C1 segment of cervical spinal cord (tissue), 14 donors: Measurements from ENCODE around the gene SERTAD4.
"Not testable (repeated sequence)": the region's sequence is repeated elsewhere in the genome, so short reads cannot be mapped to it uniquely, and the experiment has no call there.

ENCODE experiments used
- DNase-seq, 14 donors: peaks; one replicate each; lab custom pipeline; 2025; lab: John Stamatoyannopoulos, UW

SERTAD4 gene

DNA sequence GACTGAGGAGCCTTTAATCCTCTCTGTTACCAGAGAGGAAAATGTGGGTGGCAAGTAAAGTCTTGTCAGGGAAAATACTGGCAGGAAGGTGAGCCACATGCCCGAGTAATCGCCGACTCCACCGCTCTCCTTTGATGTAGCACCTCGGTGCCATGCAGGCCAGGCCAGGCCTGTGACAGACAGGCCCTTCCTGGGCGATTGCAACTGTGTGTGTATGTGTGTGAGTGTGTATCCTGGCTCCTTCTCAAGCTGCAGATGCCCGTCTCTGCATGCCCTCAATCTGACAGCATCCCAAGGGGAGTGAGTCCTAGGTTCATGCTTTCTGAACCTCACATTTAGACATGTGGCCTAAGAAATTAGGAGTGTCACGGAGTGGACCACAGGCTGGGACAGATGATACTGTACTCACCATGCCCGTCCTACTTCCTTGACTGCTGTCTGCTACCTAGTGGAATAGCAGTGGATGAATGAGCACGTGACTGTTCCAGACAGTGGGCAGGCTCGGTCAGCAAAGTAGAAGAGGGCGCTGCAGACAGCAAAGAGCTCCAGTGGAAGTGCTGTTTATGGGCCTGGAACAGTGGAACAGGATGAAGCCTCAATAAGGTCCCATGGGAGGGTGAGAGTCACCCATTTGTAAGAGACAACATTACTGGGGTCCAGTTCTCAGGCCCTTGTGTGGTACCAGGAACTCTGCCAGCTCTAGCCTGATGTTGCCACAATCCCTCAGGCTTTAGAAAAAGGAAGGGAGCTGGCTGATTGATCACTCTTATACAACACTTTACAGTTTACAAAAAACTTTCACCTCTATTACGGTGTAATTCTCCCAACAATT, 25.3 kb downstream of the SERTAD4 start:
- DNase-seq = peak in 1 of 14 donors; percentile 18

DNA sequence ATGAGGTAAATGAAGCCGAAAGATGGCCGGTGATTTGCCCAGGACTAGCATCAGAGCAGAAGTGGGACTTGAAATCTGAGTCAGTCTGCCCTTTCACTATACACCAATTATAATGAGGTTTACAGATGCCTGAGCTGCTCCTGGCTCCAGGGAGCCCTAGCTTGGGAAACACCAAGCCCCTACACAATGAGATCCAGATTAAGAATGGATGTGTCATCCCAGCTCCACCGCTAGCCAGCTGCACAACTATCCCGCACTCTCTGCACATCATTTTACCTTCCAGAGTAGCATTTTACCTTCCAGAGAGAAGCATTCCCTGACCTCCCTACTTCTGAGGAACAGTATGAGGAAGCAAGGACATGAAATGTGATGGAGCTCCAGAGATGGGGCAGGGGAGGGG, 27.0 kb downstream of the SERTAD4 start:
- no peak for DNase-seq

DNA sequence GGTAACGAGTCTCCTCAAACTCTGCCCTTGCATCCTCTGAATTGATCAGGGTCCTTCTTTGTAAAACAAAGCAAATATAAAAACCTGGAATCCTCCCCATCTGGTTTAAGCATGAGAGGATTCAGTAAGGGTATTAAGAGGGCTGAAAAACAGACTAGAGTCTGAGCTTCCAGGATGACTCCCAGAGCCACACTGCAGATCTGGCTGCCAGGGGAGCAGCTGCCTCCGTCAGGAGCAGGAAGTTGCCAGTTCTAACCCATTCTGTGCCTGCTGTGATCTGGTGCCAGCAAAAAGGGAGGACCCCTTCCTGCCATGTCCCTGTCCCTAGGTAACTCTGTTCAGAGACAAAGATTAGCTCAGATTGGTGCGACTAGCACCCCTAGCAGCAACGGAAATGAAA, 27.5 kb downstream of the SERTAD4 start:
- no peak for DNase-seq

DNA sequence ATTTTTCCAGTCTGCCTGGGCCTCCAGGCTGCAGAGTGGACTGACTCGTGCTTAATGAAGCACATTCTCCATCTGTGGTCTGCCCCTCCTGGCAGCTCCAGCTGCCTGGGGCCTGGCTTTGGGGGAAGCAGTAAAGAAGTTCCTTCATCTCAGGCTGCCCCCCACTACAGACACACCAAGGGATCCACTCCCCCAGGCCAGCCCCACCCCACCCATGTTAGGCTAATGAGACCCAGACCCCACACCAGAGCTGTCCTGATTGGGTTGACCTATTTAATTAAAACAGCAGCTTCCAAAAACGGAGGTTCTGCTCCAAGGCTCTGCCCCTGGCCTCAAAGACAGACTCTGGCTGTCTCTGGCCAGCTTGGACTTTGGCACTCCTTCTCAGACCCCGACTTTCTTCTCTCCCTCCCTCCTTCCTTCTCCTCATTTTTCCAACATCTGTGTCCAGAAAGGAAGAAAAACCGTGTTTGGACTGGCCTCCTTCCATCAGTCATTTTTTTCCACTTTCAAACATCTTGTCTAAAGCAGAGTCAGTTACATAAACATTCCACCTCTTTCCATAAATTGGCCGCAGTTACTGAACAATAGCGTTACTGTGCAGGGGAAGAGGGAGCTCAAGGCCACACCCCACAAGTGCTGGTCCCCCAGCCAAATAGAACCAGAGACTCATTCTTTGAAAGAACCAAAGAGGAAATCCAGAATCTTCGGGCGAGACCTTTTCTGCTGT, 29.7 kb downstream of the SERTAD4 start:
- DNase-seq = peak in 1 of 14 donors; percentile 16

DNA sequence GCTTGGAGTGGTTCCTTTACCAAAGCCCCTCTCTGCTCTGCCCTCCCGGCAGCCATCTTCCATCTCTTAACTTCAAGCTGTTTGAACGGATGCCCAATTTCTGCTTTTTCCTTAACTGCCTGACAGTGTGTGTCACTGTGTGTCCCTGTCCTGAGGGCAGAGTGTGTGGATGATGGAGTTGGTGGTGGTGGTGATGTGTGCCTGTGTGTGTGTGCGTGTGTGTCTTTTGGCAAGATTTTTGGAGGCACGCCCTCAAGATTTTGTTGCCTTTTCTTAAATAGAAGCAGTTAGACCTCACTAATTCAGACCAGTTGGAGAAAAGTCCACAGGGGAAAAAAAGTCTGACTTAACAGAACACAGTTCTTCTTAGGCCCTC, 30.3 kb downstream of the SERTAD4 start:
- no peak for DNase-seq

DNA sequence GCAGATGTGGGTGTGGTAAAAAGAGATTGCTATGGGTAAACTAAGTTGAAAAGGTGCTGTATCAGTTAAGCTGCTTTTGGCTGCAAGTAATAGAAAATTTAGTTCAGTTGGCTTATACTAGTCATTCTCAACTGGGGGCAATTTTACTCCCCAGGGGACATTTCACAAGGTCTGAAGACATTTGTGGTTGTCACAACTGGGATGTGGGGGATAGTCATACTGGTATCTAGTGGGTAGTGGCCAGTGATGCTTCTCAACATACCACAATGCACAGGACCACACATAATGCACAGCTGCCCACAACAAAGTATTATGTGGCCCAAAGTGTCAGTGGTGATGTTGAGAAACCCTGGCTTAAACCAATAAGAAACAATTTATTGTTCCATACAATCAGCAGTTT, 31.4 kb downstream of the SERTAD4 start:
- DNase-seq = no peak

DNA sequence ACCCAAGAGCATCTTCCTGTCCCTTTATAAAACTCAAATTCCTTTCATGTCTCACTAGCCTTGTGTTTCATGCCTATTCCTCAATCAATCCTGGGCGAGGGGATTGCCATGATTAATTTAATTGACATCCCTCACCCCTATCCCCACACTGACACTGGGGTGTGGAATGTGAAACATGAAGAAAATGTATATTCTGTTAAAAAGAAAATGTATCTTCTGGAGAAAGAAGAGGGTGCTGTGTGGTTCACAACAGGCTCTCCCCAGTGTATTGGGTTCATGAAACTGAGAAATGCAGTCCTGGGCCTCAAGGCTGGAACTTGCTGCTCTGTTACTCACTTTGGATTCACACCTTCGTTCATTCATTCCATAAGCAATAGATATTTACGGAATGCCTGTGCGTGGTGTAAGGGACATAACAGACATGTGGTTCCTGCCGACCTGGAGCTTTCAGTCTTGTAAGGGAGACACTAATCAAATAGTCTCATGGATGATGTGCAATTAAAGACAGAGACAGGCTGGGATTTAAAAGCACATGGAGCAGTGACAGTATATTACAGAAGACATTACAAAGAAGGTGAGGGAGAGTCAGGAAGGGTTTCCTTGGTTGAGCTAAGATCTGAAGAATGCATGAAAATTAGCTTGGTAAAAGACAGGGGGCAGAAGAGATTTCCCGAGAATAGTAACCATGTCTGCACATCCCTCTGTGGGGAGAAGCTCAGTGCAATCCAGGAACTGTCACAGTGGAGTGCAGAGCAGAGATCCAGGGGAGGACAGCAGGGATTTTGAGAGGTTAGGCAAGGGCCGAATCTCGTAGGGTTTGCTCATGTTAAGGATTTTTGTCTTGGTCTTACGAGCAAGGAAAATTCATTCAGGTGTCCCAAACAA, 32.1 kb downstream of the SERTAD4 start:
- DNase-seq = no peak

DNA sequence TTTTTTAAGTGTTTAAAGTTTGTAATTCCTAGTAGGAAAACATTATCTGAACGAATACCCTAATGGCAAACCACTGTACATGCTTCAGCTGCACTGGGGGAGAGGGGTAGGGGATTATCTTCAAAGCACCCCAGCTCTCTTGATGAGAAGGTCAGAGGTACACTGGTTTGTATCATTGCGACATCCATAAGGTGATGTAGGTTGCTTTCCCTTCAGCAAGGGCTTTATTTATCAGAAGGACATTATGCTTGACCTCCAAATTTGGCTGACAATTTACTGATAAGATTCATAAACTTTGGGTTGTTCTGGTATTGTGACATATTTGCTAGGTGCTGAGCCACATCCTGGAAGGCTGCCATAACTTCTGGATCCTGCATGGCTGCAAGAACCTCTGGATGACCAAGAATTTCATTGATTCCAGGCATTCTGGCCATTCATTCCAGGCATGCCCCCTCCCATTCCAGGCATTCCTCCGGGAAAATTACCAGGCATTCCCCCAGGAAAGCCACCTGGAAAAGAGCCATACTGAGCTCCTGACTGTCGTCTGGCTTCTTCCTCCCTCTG, 32.9 kb downstream of the SERTAD4 start:
- DNase-seq = not testable (repeated sequence)

DNA sequence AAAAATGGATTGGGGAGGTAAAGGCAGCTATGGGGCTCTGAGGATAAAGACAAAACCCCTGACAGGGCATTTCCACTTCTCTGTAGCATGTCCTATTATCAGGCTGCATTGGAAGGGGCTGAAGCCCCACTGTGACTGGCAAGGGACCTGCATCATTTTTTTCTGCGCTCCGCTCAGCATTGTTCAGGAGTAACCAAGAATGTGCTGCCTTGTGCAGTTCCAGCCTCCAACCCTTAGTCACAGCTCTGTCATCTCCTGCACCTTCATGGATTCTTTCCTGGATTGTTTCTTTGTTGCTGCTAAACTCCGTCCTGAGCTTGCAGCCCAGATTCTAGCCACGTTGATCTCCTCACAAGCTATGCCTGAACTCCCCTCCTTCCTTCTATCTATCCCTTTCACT, 37.4 kb downstream of the SERTAD4 start:
- no peak for DNase-seq

DNA sequence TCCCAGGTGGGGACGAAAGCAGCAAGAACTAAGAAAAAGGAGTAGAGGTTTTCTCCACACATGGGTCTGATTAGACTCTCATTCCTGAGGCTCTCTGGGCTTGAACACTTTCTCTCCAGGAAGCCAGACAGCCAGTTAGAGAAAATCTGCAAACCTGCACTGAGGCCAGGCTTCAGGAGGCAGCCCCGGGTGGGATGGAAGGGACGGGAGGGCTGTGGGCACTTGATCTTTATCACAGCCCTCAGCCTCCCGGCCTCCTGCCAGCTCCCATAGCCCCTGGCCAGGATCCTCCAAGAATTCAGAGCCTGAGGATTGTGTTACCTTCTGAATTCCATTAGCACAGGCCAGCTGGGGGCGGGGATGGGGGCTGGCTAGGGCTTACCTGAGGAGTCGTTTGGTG, 40.1 kb downstream of the SERTAD4 start:
- DNase-seq = no peak

DNA sequence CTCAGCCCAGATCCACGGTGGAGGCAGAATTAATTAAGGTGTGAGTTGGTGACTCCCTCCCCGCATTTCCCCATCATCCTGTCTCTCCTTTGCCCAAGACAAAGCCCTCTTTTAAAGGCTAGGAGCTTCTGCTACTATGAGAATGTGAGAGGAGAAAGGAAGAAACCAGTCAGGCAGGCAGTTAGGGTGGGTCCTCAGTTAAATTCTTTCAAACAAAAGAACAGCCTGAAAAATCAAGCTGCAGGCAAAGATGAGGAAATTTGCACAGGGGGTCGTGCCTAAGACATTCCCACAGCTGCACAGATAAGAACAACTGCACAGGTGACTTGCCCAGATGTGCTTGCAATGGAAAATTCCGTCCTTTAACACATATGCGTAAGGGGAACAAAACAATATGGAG, 47.6 kb downstream of the SERTAD4 start:
- no peak for DNase-seq

DNA sequence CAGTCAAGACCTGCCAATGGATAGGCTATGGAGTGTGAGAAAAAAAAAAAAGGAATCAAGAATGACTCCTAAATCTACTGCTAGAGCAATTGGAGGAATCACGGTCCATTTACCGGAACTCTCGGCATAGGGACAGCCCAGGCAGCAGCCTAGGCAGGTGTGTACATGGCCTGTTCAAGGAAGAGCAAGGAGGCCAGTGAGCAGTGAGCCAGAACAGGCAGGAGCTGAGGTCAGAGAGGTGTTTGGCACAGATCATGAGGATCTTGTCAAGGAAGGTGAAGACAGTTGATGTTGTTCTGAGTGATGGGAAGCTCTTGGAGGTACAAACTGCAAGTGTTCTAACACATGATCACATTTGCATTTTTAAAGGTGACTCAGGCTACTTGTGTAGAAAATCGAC, 55.5 kb downstream of the SERTAD4 start:
- DNase-seq = no peak

DNA sequence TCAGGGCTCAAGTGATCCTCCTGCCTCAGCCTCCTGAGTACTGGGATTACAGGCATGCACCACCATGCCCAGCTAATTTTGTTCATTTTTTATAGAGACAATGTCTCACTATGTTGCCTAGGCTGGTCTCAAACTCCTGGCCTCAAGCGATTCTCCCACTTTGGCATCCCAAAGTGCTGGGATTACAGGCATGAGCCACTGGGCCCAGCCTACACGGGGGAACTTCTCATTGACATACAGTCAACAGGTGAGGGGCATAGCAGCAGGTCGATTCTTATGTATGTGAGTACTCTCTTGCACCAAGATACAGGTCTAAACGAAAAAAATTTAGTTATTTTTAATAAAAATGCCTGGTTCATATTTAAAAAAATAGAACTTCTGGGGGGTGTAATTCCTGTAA, 56.7 kb downstream of the SERTAD4 start:
- DNase-seq = no peak

DNA sequence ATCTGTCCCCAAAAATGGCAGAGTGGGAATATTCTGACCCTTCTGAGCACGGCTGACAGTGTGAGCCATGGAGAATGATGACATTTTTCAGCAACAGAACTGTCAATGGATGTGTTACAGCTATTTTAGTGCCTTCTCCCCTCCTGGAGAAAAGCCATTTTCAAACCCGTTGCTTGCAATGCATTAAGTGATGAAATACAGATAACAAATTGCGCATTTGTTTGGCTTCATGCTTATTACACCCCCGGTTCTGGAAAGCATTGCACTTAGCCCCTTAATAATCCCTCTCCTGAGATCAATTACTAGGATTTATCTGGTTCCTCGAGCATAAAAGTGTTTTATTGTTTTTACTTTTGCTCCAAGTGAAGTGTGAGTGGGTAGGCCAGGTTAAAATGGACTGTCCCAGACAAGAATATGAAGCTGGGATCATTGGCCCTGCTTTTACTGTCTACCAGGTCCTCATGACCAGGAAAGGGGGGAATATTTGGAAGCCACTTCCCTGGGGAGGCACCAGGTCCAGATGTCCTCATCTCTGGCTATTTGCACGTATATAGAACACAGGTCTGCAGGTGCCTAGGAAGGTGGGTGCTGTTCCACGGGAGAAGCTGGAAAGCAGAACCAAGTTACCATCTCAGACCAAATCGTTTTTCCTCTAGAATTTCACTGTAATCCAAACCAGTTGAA, 58.6 kb downstream of the SERTAD4 start:
- DNase-seq = no peak

DNA sequence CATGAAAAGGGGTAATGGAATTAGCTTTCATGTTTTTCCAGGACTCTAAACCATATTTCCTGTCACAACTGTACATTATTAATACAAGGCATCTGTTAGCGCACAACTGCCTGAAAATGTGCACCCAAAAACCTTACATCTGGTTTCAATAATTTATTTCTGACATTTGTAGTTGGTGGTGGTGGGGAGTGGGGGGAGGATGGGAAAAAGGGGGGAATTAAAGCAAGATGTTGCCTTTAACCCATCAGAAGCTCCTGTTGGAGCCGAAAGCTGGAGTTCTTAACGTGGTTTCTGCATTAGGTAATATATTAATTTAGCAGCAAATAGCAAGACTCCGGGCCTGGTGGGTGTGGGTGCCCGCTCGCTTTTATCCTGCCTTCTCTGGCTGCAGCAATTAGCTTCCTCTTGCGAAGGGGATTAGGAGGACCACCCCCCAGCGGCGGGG, 59.2 kb downstream of the SERTAD4 start:
- DNase-seq = no peak

DNA sequence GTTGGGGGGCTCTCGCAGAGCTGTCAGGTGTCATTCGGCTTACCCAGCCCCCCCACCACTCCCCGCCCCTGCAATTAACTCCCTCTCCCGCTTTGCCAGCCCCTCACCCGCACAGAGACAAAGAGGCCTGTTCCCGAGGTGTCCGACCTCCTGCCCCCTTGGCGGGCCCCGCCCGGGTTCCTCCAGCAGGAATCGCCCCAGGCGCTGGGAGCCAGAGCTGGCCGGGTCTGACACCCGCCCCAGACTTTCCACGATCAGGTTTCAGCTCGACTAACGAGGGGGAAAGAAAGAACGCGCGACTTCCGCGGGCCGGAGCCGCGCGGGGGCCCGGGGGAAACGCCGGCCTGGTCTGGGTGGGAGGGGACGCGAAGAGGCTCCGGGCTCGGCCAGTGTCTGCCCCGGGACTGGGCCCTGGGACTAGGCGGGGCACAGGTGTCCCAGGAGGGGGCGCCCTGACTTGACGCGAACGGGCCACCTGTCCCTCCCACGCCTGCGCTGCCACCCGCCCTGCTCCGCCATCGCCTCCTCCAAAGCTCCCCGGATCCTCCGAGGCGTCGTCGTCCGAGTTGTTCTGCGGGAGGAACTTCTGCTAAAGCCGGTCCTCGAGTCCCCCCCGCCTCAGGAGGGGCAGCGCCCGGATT, 59.8 kb downstream of the SERTAD4 start:
- DNase-seq = peak in 5 of 14 donors; percentile 5 to 42 (median 24)

DNA sequence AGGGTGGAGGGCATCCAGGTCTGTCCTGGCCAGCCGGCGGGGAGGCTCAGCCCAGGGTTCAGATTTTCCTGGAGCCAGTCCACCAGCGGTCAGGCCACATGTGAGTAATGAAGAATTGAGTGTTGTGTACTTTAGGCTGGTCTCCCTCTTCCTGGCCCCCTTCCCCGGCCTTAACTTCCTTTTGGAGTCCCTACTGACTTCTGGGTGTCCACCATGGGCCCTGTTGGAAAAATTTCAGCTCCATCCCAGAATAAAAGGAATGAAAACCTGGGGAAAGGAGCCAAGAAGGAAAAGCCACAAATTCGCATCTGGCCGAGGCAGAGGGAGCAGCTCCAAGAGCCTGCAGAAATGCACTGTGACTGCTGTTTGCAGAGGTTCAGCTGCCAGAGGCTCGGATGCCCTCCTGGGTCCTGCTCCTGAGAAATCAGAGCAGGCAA, 60.6 kb downstream of the SERTAD4 start:
- no peak for DNase-seq

DNA sequence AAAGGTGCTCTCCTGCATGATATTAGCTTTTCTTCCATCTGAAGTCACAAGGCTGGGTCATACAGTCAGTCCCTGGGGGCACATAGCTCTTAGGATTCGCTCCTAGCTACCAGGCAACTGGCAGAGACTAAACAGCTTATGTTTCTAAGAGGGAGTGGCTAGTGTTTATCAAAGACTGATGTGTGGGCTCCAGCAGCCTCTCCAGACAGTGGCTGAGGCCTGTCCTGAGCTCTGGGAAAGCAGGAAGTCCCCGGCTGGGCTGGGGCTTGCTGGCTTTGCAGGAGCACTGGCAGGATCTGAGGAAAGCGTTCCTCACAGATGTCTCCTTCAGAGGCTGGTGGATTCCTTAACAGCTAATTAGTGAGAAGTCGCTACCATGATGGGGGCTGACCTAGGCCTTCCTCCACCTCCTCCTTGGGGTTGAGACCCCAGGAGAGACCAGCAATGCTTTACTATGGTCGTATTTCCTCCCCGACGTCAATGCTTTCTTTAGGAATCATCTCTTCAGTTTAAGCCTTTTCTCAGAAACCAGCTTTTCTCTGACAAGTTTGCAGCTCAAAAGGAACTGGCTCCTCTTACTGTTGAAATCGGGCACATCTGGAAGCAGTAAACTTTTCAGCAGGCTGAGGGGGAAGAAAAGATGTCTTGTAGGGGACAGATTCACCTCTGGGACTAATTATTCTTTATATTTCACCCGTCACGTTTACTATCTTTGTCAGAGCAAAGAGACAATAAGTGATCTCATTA, 62.6 kb downstream of the SERTAD4 start:
- DNase-seq = peak in 1 of 14 donors; percentile 2
